Glomerular endothelial cell (primary cell): ENCODE measurements around the gene TMEM178B. TPM values are rescaled to one million over a fixed set of nuclear protein-coding genes. Genes with fewer than 3 reads are reported as not detected.
"Not testable (repeated sequence)": the region's sequence is repeated elsewhere in the genome, so short reads cannot be mapped to it uniquely, and the experiment has no call there.

ENCODE experiments used
- DNase-seq: peaks from one replicate; pipeline ENCODE4 v3.0.0-alpha.2; 2011; ENCODE audit warnings: low read depth, low spot score; ENCODE audit errors: extremely low read depth
- total RNA-seq: library from RNA; depleted of rRNA; stranded (reverse); fragments of >200 nt; gene quantifications from 2 replicates; pipeline ENCODE4 v1.2.3, GENCODE V29; 2015

TMEM178B gene
- total RNA-seq, 1 donor from 2014 or later, result 1.1 TPM

- no peak for DNase-seq
Observed at GRCh38 chr7:141132671-141133070, 58.8 kb downstream of the TMEM178B start.

- no peak for DNase-seq
Observed at GRCh38 chr7:141133646-141134045, 59.8 kb downstream of the TMEM178B start.

GRCh38 chr7:141142058-141142457, 68.2 kb downstream of the TMEM178B start:
- no peak for DNase-seq

- DNase-seq, result no peak
Observed at GRCh38 chr7:141144921-141145629, 71.2 kb downstream of the TMEM178B start.

GRCh38 chr7:141145630-141145982, 71.7 kb downstream of the TMEM178B start:
- no peak for DNase-seq

- no peak for DNase-seq
Observed at GRCh38 chr7:141147482-141147881, 73.6 kb downstream of the TMEM178B start.

GRCh38 chr7:141150465-141150864, 76.6 kb downstream of the TMEM178B start:
- DNase-seq, result no peak

GRCh38 chr7:141151746-141152145, 77.9 kb downstream of the TMEM178B start:
- no peak for DNase-seq

- DNase-seq, result no peak
Observed at GRCh38 chr7:141153231-141153630, 79.4 kb downstream of the TMEM178B start.

- DNase-seq, result no peak
Observed at GRCh38 chr7:141154131-141154732, 80.4 kb downstream of the TMEM178B start.

- no peak for DNase-seq
Observed at GRCh38 chr7:141156407-141156806, 82.5 kb downstream of the TMEM178B start.

- no peak for DNase-seq
Observed at GRCh38 chr7:141157138-141157765, 83.4 kb downstream of the TMEM178B start.

- DNase-seq, result no peak
Observed at GRCh38 chr7:141158561-141158960, 84.7 kb downstream of the TMEM178B start.

GRCh38 chr7:141160246-141160860, 86.5 kb downstream of the TMEM178B start:
- DNase-seq, result no peak

- DNase-seq, result no peak
Observed at GRCh38 chr7:141161550-141162535, 88.0 kb downstream of the TMEM178B start.

GRCh38 chr7:141165521-141165920, 91.7 kb downstream of the TMEM178B start:
- DNase-seq, result no peak

GRCh38 chr7:141166926-141167325, 93.1 kb downstream of the TMEM178B start:
- no peak for DNase-seq

GRCh38 chr7:141167381-141167964, 93.6 kb downstream of the TMEM178B start:
- DNase-seq, result no peak

GRCh38 chr7:141169157-141169556, 95.3 kb downstream of the TMEM178B start:
- not testable (repeated sequence) for DNase-seq

GRCh38 chr7:141175728-141176127, 101.9 kb downstream of the TMEM178B start:
- not testable (repeated sequence) for DNase-seq
